Stimulated activated CD8-positive, alpha-beta memory T cell treated with anti-CD3 and anti-CD28 coated beads, Interleukin-2, amount 100 ng/mL, for 48 hours (primary cell): ENCODE measurements around the gene USP47.

ENCODE experiments used
- DNase-seq, 2 donors: peaks; one replicate each; pipeline ENCODE4 v3.0.0-alpha.2; 2020; ENCODE audit warnings: low read depth in 2 of 2

Gene USP47

GRCh38 chr11:12001186-12001585 is 159.4 kb downstream of the USP47 start:
- DNase-seq, result no peak

- no peak for DNase-seq
Observed at GRCh38 chr11:12003336-12003735, 161.6 kb downstream of the USP47 start.

- DNase-seq, result no peak
Observed at GRCh38 chr11:12003815-12004214, 162.0 kb downstream of the USP47 start.

GRCh38 chr11:12005061-12005460 is 163.3 kb downstream of the USP47 start:
- no peak for DNase-seq

- DNase-seq, result no peak
Observed at GRCh38 chr11:12005476-12005875, 163.7 kb downstream of the USP47 start.

GRCh38 chr11:12006552-12007229 is 164.9 kb downstream of the USP47 start:
- DNase-seq, result no peak

- no peak for DNase-seq
Observed at GRCh38 chr11:12007230-12007593, 165.4 kb downstream of the USP47 start.

- DNase-seq, result no peak
Observed at GRCh38 chr11:12007769-12008737, 166.3 kb downstream of the USP47 start, which contains the start of gene DKK3. DKK3 (minus strand) TSS chr11:12008626; CDS start chr11:12008582, 44 bp downstream.
